Thyroid gland (tissue), 4 donors: ENCODE data around the gene ITM2B.

Source experiments
- CTCF ChIP-seq, 6 experiments: fragments of 200-600 bp in 3 of 6; fragments of 450-650 bp in 3 of 6; sonication (generic) in 3 of 6; IDR thresholded peaks; one replicate each; pipeline ENCODE4 v1.5.1; 2016 to 2019; ENCODE audit warnings: antibody characterized with exemption in 6 of 6, mild to moderate bottlenecking in 2 of 6, inconsistent platforms in 1 of 6, moderate library complexity in 1 of 6
- POLR2A ChIP-seq, 2 donors: fragments of 450-650 bp; IDR thresholded peaks; one replicate each; pipeline ENCODE4 v1.6.1; 2017; ENCODE audit warnings: antibody characterized with exemption in 2 of 2, mild to moderate bottlenecking in 2 of 2, moderate library complexity in 1 of 2

- TF ChIP-seq CTCF (IDR thresholded peaks at IDR 0.05) (no peak), POLR2A (IDR thresholded peaks at IDR 0.05) (no peak)
These were observed 63.5 kb downstream of the ITM2B start for GRCh38 chr13:48296528-48296927.
